Measurements from ENCODE around the gene HSPB3. TPM values are rescaled to one million over a fixed set of nuclear protein-coding genes. Genes with fewer than 3 reads are reported as not detected.

HSPB3 gene
- total RNA-seq, 2 donors from 2014 or later = 0.77 TPM; not detected in 1

- no peaks in the 10 kb centered on the region for H3K36me3 ChIP-seq
- no peak overlapping the region for H3K4me3 ChIP-seq
- H3K27me3 ChIP-seq = no peaks in the 10 kb centered on the region
- no peaks in the 10 kb centered on the region for H3K9me3 ChIP-seq
- H3K4me1 ChIP-seq = no peaks in the 10 kb centered on the region
- H3K9ac ChIP-seq (ENCODE audit: low read depth in 2 of 2, low read length in 2 of 2) = no peak overlapping the region
- no peak overlapping the region for H3K27ac ChIP-seq
- no peak for DNase-seq
- intact Hi-C loops (cut with DNase I) = loop anchor here (5.0 kb wide), 1 partner anchor 250 kb away; no protein-coding TSS in a partner anchor
- TF ChIP-seq, protein P1, sequence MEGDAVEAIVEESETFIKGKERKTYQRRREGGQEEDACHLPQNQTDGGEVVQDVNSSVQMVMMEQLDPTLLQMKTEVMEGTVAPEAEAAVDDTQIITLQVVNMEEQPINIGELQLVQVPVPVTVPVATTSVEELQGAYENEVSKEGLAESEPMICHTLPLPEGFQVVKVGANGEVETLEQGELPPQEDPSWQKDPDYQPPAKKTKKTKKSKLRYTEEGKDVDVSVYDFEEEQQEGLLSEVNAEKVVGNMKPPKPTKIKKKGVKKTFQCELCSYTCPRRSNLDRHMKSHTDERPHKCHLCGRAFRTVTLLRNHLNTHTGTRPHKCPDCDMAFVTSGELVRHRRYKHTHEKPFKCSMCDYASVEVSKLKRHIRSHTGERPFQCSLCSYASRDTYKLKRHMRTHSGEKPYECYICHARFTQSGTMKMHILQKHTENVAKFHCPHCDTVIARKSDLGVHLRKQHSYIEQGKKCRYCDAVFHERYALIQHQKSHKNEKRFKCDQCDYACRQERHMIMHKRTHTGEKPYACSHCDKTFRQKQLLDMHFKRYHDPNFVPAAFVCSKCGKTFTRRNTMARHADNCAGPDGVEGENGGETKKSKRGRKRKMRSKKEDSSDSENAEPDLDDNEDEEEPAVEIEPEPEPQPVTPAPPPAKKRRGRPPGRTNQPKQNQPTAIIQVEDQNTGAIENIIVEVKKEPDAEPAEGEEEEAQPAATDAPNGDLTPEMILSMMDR (IDR thresholded peaks at IDR 0.05) = no peak
Measured at GRCh38 chr5:54492178-54492577, 36.7 kb downstream of the HSPB3 start.

DNA sequence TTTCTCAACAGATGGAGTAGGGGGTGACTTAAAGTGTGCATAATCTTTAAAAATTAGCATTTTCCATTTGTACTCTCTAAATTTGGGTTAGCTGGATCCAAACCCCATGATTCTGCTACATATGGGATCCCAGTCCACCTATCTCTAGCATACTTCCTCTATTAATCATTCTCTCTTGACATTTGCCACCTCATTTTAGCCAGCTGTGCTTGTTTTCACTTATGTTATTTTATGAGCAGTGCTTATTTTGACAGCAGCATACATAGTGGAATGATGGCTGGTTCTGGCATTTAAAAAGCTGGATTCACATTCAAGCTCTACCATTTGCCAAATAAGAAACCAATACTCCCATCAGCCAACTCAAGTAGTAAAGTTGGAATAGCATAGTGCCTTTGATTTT lies 39.5 kb downstream of the HSPB3 start:
- Histone ChIP-seq H3K36me3 (no peaks in the 10 kb centered on the region), H3K27me3 (no peaks in the 10 kb centered on the region), H3K4me1 (no peaks in the 10 kb centered on the region), H3K9me3 (no peaks in the 10 kb centered on the region), H3K4me3 (no peak overlapping the region), H3K27ac (no peak overlapping the region), H3K9ac (ENCODE audit: low read depth in 2 of 2, low read length in 2 of 2) (no peak overlapping the region)
- DNase-seq = no peak
- TF ChIP-seq, protein P1 (IDR thresholded peaks at IDR 0.05) = no peak
- intact Hi-C loops (cut with DNase I) = no loop called here

Other genes with a start within 250 kb of the HSPB3 start
- gene ARL15, start 145.1 kb upstream of the HSPB3 start, total RNA-seq = 10 to 100 TPM; 18.4 to 35.1 TPM
- 10 to 100 TPM; 13.4 to 14.4 TPM for gene SNX18, start 62.1 kb downstream of the HSPB3 start, total RNA-seq

Data from colonic mucosa (tissue), 4 donors.